Transverse colon (tissue), 4 donors: ENCODE measurements around the gene CKLF. TPM values are rescaled to one million over a fixed set of nuclear protein-coding genes. Genes with fewer than 3 reads are reported as not detected.

Source experiments
- DNase-seq: peaks from one replicate; pipeline ENCODE4 v3.0.0-alpha.2; 2019
- H3K27ac ChIP-seq, 4 donors: fragments of 200-600 bp; sonication (generic); 2 replicates each; pipeline ENCODE4 v1.5.1; 2016 to 2018; ENCODE audit warnings: inconsistent platforms in 4 of 4
- H3K27me3 ChIP-seq: fragments of 200-600 bp; sonication (generic); 2 replicates; pipeline ENCODE4 v1.5.1; 2017; ENCODE audit warnings: inconsistent platforms
- H3K36me3 ChIP-seq, 4 donors: fragments of 200-600 bp; sonication (generic); 2 replicates each; pipeline ENCODE4 v1.5.1; 2017 to 2019; ENCODE audit warnings: inconsistent platforms in 4 of 4
- H3K4me1 ChIP-seq, 4 donors: fragments of 200-600 bp; sonication (generic); 2 replicates each; pipeline ENCODE4 v1.5.1; 2017 to 2020; ENCODE audit warnings: inconsistent platforms in 4 of 4
- H3K4me3 ChIP-seq, 4 donors: fragments of 200-600 bp; sonication (generic); 1 replicate in 1 of 4; 2 replicates in 3 of 4; pipeline versions ENCODE4 v1.5.1 to v1.6.1; 2017 to 2019; ENCODE audit warnings: inconsistent platforms in 4 of 4
- H3K9me3 ChIP-seq, 2 donors: fragments of 200-600 bp; sonication (generic); 2 replicates each; pipeline ENCODE4 v1.5.1; 2017 to 2019; ENCODE audit warnings: inconsistent platforms in 2 of 2
- EP300 ChIP-seq: sonication (generic); formaldehyde crosslinking; IDR thresholded peaks from one replicate; pipeline ENCODE4 v1.6.1; 2017; ENCODE audit warnings: antibody characterized with exemption, low read depth
- POLR2A ChIP-seq: fragments of 450-650 bp; IDR thresholded peaks from one replicate; pipeline ENCODE4 v1.6.1; 2016; ENCODE audit warnings: antibody characterized with exemption, mild to moderate bottlenecking, moderate library complexity
- POLR2AphosphoS5 ChIP-seq, 3 donors: sonication (generic); formaldehyde crosslinking; IDR thresholded peaks; one replicate each; pipeline ENCODE4 v1.6.1; 2016; ENCODE audit warnings: antibody characterized with exemption in 3 of 3
- whole genome bisulfite sequencing, 2 donors: methylation state at CpG; one replicate each; pipeline ENCODE4 v1.1.5; 2018; ENCODE audit warnings: low coverage in 1 of 2; 5-methylcytosine and 5-hydroxymethylcytosine counted together
- in situ Hi-C, 4 donors: fragments of 200-750 bp; cut with MboI; loops; one replicate each; pipeline versions ENCODE4 v1.15.0 to v1.15.1; 2017; ENCODE audit warnings: low sequenced_read_pairs in 3 of 4, low pct_ligation_motif_present in 1 of 4, low pct_unique_long_range_greater_than_20kb in 1 of 4
- intact Hi-C: fragments of 100-400 bp; cut with DNase I; formaldehyde crosslinking; loops from one replicate; pipeline ENCODE4 v1.15.1; 2023; ENCODE audit warnings: low total_unique reads
- total RNA-seq, 4 donors: library from RNA; depleted of rRNA; stranded (reverse); fragments of >200 nt; gene quantifications; one replicate each; pipeline ENCODE4 v1.1.0, GENCODE V29; 2016
- TF ChIP-seq, protein P1 (sequence below), 5 experiments: fragments of 200-600 bp in 3 of 5; fragments of 450-650 bp in 2 of 5; sonication (generic) in 3 of 5; IDR thresholded peaks; 1 replicate in 2 of 5; 2 replicates in 3 of 5; pipeline ENCODE4 v1.5.1; 2016 to 2017; ENCODE audit warnings: antibody characterized with exemption in 5 of 5, inconsistent platforms in 3 of 5, mild to moderate bottlenecking in 2 of 5, moderate library complexity in 1 of 5

The CKLF gene
- total RNA-seq, 4 donors from 2014 or later: 25.3 to 108 (median 39.1) TPM

DNA sequence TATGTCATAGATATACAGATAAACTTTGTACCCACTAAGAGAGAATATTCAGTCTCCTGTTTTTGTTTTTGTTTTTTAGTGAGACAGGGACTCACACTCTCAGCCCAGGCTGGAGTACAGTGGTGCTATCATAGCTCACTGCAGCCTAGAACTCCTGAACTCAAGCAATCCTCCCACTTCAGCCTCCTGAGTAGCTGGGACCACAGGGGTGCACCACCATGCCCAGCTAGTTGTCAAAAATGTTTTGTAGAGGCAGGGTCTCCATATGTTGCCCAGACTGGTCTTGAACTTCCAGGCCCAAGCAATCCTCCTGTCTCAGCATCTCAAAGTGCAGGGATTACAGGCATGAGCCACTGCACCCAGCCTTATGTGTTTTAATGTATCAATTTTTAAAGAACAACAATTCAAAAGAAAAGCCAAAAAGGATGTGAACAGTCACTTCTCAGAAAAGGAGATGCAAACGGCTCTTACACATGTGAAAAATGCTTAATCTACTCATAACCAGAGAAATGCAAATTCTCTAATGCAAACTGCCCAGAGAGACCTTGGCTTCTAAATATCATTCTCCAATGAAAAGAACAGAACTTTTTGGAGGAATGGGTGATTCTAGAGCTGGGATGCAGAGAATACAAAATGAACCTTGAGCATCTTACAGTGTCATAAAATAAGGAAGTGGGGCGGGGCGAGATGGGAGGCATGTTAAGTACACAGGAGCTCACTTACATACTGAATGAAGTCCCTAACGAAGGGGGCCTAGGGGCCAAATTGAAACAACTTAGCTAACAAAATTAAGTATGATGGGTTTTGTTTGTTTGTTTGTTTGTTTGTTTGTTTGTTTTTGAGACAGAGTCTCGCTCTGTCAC lies 44.8 kb downstream of the CKLF start:
- no peaks in the 10 kb centered on the region for H3K9me3 ChIP-seq
- TF ChIP-seq, protein P1, sequence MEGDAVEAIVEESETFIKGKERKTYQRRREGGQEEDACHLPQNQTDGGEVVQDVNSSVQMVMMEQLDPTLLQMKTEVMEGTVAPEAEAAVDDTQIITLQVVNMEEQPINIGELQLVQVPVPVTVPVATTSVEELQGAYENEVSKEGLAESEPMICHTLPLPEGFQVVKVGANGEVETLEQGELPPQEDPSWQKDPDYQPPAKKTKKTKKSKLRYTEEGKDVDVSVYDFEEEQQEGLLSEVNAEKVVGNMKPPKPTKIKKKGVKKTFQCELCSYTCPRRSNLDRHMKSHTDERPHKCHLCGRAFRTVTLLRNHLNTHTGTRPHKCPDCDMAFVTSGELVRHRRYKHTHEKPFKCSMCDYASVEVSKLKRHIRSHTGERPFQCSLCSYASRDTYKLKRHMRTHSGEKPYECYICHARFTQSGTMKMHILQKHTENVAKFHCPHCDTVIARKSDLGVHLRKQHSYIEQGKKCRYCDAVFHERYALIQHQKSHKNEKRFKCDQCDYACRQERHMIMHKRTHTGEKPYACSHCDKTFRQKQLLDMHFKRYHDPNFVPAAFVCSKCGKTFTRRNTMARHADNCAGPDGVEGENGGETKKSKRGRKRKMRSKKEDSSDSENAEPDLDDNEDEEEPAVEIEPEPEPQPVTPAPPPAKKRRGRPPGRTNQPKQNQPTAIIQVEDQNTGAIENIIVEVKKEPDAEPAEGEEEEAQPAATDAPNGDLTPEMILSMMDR (IDR thresholded peaks at IDR 0.05): no peak
- TF ChIP-seq POLR2AphosphoS5 (IDR thresholded peaks at IDR 0.05) (no peak), POLR2A (no peak), EP300 (no peak)
- no peaks in the 10 kb centered on the region for H3K4me1 ChIP-seq
- DNase-seq: no peak
- in situ Hi-C loops (loop anchor here in 3 of 4 donors (25.0 kb wide), 2 partner anchors 110 to 185 kb away; no protein-coding TSS in a partner anchor), intact Hi-C loops (no loop called here)
- WGBS, 2 donors: 57 to 76% methylated on average over 4 to 5 of the region's 5 CpGs
- no peaks in the 10 kb centered on the region for H3K36me3 ChIP-seq
- no peak overlapping the region for H3K27ac ChIP-seq
- no peak overlapping the region for H3K4me3 ChIP-seq
- H3K27me3 ChIP-seq: no peaks in the 10 kb centered on the region

DNA sequence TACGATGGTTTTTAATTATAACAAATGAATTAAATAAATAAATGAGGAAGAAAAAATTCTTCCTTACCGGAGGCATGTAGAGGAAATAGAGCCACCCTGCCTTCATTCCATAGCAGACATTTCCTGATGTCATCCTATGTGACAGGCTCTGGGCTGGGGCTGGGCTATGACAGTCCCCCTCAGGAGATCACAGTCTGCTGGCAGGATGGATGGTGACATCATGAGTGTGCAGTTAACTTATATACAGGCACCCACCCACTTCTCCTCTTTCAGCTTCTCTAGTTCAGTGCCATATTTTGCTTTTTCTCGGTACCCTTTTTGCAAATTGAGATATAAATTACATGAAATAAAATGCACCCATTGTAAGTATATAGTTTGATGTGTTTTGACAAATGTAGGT lies 45.7 kb downstream of the CKLF start:
- TF ChIP-seq POLR2AphosphoS5 (IDR thresholded peaks at IDR 0.05) (no peak), POLR2A (no peak), EP300 (no peak)
- TF ChIP-seq, protein P1 (IDR thresholded peaks at IDR 0.05): no peak
- in situ Hi-C loops: loop anchor here in 3 of 4 donors (25.0 kb wide), 2 partner anchors 111 to 186 kb away; no protein-coding TSS in a partner anchor
- 79 to 92% methylated on average over 2 to 3 of the region's 3 CpGs for WGBS, 2 donors

GRCh38 chr16:66599726-66600125 lies 47.4 kb downstream of the CKLF start:
- WGBS, 2 donors: 92 to 94% methylated on average over 2 to 4 of the region's 4 CpGs
- intact Hi-C loops: loop anchor here (10.0 kb wide), 1 partner anchor 195 kb away; no protein-coding TSS in a partner anchor
- in situ Hi-C loops: loop anchor here (10.0 to 25.0 kb wide), 3 partner anchors 112 to 195 kb away; no protein-coding TSS in a partner anchor

More for the DNA sequence above, 45.7 kb downstream of the CKLF start:
- no peak overlapping the region for H3K4me3 ChIP-seq
- no peaks in the 10 kb centered on the region for H3K27me3 ChIP-seq
- no peaks in the 10 kb centered on the region for H3K4me1 ChIP-seq
- no peaks in the 10 kb centered on the region for H3K9me3 ChIP-seq
- no peak overlapping the region for H3K27ac ChIP-seq
- H3K36me3 ChIP-seq: no peaks in the 10 kb centered on the region
- intact Hi-C loops: no loop called here
- no peak for DNase-seq

DNA sequence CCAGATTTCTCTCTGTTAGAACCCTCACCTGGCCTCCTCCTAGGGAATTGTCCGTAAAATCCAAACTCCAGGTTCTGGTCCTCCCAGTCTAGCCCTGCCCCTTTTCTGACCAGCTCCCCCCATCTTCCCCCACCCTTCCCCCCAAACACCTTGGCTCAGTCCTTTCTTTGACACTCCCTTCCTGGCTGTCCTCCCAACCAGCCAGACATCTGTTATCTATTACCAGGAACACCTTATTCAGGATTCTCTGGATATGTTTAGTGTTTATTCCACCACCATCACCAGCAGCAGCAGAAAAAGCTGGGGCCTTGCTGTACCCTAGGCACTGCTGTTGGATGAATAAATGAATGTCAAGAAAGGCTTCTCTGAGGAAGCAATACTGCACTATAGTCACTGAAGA lies 48.1 kb downstream of the CKLF start:
- no peak for DNase-seq
- in situ Hi-C loops: loop anchor here in 2 of 4 donors (10.0 to 25.0 kb wide), 2 partner anchors 188 to 196 kb away; no protein-coding TSS in a partner anchor
- peaks cover 0 to 18% (median 12%) of the 10 kb centered on the region in 4 donors for H3K4me1 ChIP-seq
- H3K9me3 ChIP-seq: no peaks in the 10 kb centered on the region
- TF ChIP-seq POLR2AphosphoS5 (IDR thresholded peaks at IDR 0.05) (no peak), POLR2A (no peak), EP300 (no peak)
- TF ChIP-seq, protein P1 (IDR thresholded peaks at IDR 0.05): no peak
- H3K27me3 ChIP-seq: peaks cover 15% of the 10 kb centered on the region
- no peaks in the 10 kb centered on the region for H3K36me3 ChIP-seq
- WGBS, 2 donors: 92% methylated on average over 1 of the region's 1 CpG; no CpG with 5 or more reads in 1 of the 2 donors
- intact Hi-C loops: loop anchor here (10.0 kb wide), 1 partner anchor 196 kb away; no protein-coding TSS in a partner anchor
- no peak overlapping the region for H3K27ac ChIP-seq
- H3K4me3 ChIP-seq: no peak overlapping the region

More at GRCh38 chr16:66599726-66600125, 47.4 kb downstream of the CKLF start:
- no peaks in the 10 kb centered on the region for H3K36me3 ChIP-seq
- DNase-seq: no peak
- no peak overlapping the region for H3K4me3 ChIP-seq
- peaks cover 0 to 11% (median 5%) of the 10 kb centered on the region in 4 donors for H3K4me1 ChIP-seq
- no peaks in the 10 kb centered on the region for H3K9me3 ChIP-seq
- no peak overlapping the region for H3K27ac ChIP-seq
- TF ChIP-seq, protein P1 (IDR thresholded peaks at IDR 0.05): no peak
- TF ChIP-seq POLR2AphosphoS5 (IDR thresholded peaks at IDR 0.05) (no peak), POLR2A (no peak), EP300 (no peak)
- peaks cover 7% of the 10 kb centered on the region for H3K27me3 ChIP-seq
